ENCODE results near the gene NAALADL2.

NAALADL2 gene

DNA sequence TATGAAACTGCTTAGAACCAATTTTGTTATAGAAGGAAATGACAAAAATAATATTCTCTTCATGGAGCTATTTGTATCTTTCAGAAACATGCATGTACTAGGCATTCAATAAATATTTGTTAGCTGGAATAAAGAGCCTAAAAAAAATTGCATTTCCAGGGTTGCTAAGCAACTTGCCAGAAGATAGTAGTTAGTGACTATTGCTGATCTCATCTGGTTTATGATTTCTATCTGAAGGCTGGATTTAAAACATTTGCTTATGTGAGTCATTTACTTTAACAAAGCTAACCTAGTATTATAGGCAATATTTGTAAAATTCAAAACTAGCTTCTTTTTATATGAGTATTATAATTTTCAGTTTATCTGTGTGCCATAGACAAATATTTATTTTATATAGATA lies 78.3 kb downstream of the NAALADL2 start:
- DNase-seq: no peak
- TF ChIP-seq POLR2A (IDR thresholded peaks at IDR 0.05; ENCODE audit: low read length) (no peak), GATA1 (IDR thresholded peaks at IDR 0.05; ENCODE audit: low read depth, low read length) (no peak)

DNA sequence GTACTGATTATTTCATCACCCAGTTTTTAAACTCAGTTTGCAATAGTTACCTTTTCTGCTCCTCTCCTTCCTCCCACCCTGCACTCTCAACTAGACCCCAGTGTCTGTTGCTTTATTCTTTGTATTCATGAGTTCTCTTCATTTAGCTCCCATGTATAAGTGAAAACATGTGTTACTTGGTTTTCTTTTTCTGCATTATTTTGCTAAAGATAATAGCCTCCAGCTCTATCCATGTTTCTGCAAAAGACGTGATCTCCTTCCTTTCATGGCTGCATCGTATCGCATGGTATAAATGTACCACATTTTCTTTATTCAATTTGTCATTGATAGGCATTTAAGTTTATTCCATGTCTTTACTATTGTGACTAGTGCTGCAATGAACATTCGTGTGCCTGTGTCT lies 79.0 kb downstream of the NAALADL2 start:
- DNase-seq: no peak
- TF ChIP-seq GATA1 (IDR thresholded peaks at IDR 0.05; ENCODE audit: low read depth, low read length): no peak

- TF ChIP-seq POLR2A (IDR thresholded peaks at IDR 0.05; ENCODE audit: low read length) (no peak), GATA1 (IDR thresholded peaks at IDR 0.05; ENCODE audit: low read depth, low read length) (no peak)
- no peak for DNase-seq
These were observed 81.0 kb downstream of the NAALADL2 start for GRCh38 chr3:174940151-174940550.

- TF ChIP-seq POLR2A (IDR thresholded peaks at IDR 0.05; ENCODE audit: low read length) (no peak), GATA1 (IDR thresholded peaks at IDR 0.05; ENCODE audit: low read depth, low read length) (no peak)
- no peak for DNase-seq
These were observed 86.1 kb downstream of the NAALADL2 start for GRCh38 chr3:174945276-174945675.

DNA sequence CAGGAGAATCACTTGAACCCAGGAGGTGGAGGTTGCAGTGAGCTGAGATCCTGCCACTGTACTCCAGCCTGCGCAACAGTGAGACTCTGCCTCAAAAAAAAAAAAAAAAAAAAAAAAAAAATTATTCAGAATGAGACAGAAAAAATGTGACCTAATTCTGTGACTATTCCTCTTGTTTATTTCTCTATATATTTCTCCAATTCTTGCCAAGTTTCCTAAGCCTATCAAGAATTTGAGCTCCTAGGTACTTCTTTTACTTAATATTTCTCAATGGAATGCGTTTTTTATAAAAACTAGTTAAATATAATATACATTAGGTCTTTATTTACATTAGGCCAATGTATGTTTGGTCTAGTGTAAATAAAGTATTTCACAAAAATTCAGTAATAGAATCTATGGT lies 86.8 kb downstream of the NAALADL2 start:
- TF ChIP-seq GATA1 (IDR thresholded peaks at IDR 0.05; ENCODE audit: low read depth, low read length): no peak
- no peak for TF ChIP-seq POLR2A (IDR thresholded peaks at IDR 0.05; ENCODE audit: low read length)
- DNase-seq: no peak

DNA sequence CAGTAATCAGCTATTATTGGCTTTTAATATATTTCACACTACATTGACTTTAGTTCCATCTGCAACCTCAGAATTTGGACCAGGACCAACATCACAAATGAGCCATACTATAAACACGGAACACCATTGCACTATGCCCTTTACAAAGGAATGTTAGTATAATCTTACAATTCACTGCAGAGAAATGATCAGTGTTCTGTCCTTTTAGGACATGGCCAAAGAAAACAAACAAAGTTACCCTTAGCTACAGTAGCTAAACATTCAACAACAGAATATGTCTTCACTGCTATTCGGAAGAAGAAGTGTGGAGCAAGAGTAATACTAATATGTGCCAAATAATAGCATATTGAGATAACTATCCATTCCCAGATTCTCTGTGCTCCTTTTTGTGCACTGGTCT lies 90.4 kb downstream of the NAALADL2 start:
- DNase-seq: no peak
- TF ChIP-seq GATA1 (IDR thresholded peaks at IDR 0.05; ENCODE audit: low read depth, low read length): no peak
- TF ChIP-seq POLR2A (IDR thresholded peaks at IDR 0.05; ENCODE audit: low read length): no peak

- DNase-seq: no peak
- no peak for TF ChIP-seq GATA1 (IDR thresholded peaks at IDR 0.05; ENCODE audit: low read depth, low read length)
- no peak for TF ChIP-seq POLR2A (IDR thresholded peaks at IDR 0.05; ENCODE audit: low read length)
These were observed 91.9 kb downstream of the NAALADL2 start for GRCh38 chr3:174951034-174951433.

DNA sequence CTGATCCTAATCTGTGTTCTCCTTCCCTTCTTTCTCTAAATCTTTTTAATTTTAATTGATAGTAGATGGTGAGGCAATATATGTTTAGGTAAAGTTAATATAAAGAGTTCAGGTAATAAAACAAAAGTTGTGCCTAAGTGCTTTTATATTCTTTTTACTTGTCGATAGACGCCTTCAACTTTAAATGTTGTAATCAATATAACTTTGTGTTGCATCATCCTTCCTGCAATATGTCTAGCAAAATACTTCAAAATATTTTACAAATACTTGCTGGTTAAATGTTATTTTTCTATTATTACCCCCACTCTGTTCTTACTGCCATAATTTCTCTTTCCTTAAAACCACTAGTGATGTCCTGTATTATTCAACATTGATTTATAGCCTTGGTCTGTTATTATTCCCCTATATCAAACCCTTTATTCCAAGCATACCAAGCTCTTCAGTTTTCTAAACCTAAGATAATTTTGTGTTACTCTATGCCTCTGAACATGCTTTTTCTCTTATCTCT lies 92.4 kb downstream of the NAALADL2 start:
- no peak for TF ChIP-seq POLR2A (IDR thresholded peaks at IDR 0.05; ENCODE audit: low read length)
- TF ChIP-seq GATA1 (IDR thresholded peaks at IDR 0.05; ENCODE audit: low read depth, low read length): no peak
- no peak for DNase-seq

DNA sequence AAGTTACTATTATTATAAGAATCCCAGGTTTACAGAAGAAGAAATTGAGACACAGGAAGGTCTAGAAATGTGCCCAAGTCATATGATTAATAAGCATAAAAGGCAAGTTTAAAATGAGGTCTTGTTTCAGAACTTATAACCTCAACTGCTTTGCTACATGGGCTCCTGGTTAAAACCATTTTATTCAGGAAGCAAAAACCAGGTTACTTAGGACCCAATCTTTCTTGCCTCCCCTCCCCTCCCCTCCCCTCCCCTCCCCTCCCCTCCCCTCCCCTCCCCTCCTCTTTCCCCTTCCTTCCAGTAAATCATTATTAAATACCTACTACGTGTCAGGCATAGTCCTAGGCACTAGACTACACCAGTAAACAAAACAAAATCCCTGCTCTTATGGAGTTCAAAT lies 93.9 kb downstream of the NAALADL2 start:
- TF ChIP-seq POLR2A (IDR thresholded peaks at IDR 0.05; ENCODE audit: low read length): no peak
- no peak for TF ChIP-seq GATA1 (IDR thresholded peaks at IDR 0.05; ENCODE audit: low read depth, low read length)
- no peak for DNase-seq

- no peak for DNase-seq
- TF ChIP-seq GATA1 (IDR thresholded peaks at IDR 0.05; ENCODE audit: low read depth, low read length) (no peak), POLR2A (IDR thresholded peaks at IDR 0.05; ENCODE audit: low read length) (no peak)
These were observed 96.4 kb downstream of the NAALADL2 start for GRCh38 chr3:174955513-174956016.

DNA sequence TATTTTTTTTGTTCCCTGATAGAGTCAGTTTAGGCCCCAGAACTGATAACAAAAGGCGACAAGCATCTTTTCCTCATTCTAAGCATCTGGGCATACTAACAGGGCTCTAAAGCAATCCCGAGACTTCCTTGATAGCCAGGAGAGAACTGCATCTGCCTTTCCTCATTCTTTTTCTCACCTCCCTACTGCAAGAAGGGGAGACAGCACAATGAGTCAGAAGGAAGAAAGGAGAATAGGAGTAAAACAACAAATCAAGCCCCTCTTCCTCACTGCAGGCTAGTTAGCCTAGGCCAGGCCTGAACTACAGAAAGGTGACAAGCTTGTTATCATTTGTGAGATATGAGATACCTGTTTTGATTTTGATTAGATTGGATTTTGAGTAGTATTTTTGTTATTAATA lies 97.9 kb downstream of the NAALADL2 start:
- no peak for TF ChIP-seq GATA1 (IDR thresholded peaks at IDR 0.05; ENCODE audit: low read depth, low read length)
- TF ChIP-seq POLR2A (IDR thresholded peaks at IDR 0.05; ENCODE audit: low read length): no peak
- no peak for DNase-seq

GRCh38 chr3:174957551-174958001 lies 98.4 kb downstream of the NAALADL2 start:
- no peak for TF ChIP-seq POLR2A (IDR thresholded peaks at IDR 0.05; ENCODE audit: low read length)
- no peak for TF ChIP-seq GATA1 (IDR thresholded peaks at IDR 0.05; ENCODE audit: low read depth, low read length)
- DNase-seq: no peak

DNA sequence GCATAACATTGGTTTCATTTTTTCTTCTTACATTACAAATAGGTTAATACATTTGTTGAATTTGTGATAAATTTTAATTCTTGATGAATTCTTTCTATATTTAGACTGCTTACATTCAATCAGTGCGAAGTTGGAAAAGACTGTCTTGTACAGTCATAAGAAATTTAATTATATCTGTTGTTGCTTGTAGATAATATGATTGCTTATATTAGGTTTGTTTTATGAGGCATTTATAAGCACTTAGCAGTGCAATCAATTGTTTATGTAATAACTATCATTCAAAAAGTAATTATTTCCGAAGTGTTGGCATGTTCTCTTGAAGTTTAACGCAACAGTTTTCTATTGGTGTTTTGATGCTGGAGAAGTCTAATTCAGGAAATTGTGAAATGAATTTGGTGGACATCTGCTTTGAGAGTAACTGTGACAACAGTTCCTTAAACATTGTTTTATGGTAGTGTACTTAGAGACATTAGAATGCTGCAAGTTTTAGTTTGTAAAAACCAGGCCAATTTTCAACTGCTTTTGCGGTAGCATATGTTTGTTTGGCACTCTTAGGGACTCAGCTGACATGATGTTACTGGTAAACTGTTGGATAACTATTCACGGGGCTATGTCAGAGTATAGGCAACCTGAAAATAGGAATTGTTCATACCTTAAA lies 99.7 kb downstream of the NAALADL2 start:
- DNase-seq: no peak
- TF ChIP-seq POLR2A (IDR thresholded peaks at IDR 0.05; ENCODE audit: low read length) (no peak), GATA1 (IDR thresholded peaks at IDR 0.05; ENCODE audit: low read depth, low read length) (no peak)

GRCh38 chr3:174959556-174960065 lies 100.5 kb downstream of the NAALADL2 start:
- no peak for DNase-seq
- no peak for TF ChIP-seq POLR2A (IDR thresholded peaks at IDR 0.05; ENCODE audit: low read length)

GRCh38 chr3:174960898-174961297 lies 101.8 kb downstream of the NAALADL2 start:
- TF ChIP-seq GATA1 (IDR thresholded peaks at IDR 0.05; ENCODE audit: low read depth, low read length) (no peak), POLR2A (IDR thresholded peaks at IDR 0.05; ENCODE audit: low read length) (no peak)
- no peak for DNase-seq

Data from erythroblast (primary cell).